Activated T-cell treated with anti-CD3 and anti-CD28 coated beads, Interleukin-2, amount 50 U/mL, for 1 hour (primary cell): Measurements from ENCODE around the gene DGCR2.
"Not testable (repeated sequence)": the region's sequence is repeated elsewhere in the genome, so short reads cannot be mapped to it uniquely, and the experiment has no call there.

Experiments
- DNase-seq: peaks from one replicate; pipeline ENCODE4 v3.0.0-alpha.2; 2020

The DGCR2 gene

DNA sequence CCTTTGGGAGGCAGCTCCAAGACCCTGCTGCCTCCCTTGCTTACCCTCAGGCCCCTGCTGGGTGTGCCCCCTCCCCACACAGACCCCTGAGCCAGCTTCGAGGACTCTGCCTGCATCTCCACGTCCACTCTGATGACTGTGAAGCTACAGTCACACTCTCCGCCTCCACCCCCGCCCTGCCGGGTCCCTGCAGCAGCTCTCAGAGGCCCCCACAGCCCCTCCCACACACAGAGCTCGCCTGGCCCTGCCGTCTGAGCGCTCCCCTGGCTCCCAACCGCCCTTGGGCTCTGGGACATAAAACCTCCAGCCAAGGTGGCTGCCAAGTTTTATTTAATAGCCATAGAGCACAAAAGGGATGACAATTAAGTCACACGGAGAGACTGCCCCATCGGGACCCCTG lies 96.1 kb downstream of the DGCR2 start:
- DNase-seq: not testable (repeated sequence)

DNA sequence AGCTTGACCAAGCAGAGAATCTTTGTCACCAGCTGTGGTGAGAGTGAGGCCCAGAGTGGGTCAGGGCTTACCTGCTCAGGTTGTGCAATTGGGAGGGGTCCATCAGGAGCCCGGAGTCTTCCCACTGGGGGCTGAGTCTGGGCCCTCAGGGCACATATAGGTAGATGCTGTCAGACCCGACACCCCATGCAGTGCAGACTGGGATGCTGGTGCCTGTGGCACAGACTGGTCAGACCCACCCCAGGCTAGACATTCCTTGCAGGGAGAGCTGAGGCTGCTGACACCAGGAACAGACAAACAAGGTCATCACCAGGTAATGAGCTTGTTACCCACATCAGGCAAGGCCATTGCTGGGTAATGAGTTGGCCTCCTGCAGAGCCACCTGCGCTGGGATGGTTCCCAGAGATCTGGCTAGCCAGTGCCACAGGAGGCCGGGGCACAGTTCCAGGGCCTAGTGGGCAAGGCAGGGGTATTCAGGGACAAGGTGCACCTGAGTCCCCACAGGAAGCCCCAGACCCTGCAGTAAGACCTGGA lies 97.2 kb downstream of the DGCR2 start:
- DNase-seq: not testable (repeated sequence)

DNA sequence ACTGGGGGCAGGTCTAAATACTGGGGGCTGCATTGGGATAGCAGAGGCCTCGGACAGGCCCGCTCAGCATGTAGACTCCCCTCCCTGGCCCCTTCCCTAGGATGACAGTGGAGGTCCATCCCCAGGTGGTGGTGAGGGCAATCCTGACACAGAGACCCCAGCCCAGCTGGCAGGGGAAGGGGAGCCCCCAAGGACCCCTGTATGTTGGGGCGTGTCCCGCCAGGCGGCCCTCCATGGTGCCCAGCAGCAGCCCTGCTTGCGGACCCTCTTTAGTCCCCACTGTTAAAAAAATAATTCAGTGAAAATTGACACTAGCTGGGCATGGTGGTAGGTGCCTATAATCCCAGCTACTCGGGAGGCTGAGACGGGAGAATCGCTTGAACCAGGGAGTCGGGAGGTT lies 98.3 kb downstream of the DGCR2 start:
- not testable (repeated sequence) for DNase-seq

DNA sequence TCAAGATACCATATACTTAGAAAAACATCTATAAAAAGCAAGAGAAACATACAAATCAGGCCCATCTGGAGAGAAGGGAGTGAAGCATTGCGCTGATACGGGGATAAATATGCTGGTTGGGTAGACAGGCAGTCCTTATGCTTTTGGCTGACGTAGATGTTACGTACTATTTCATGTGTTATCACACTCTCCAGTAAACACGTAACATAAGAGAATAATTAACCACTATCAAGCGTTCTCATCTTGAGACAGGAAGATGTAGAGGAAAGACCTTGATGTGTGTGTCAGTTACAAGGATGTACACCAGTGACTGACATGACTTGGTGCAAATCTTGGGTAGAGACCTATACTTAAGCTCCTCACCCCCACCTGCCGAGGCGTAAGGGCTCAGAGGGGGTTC lies 99.5 kb downstream of the DGCR2 start:
- no peak for DNase-seq

DNA sequence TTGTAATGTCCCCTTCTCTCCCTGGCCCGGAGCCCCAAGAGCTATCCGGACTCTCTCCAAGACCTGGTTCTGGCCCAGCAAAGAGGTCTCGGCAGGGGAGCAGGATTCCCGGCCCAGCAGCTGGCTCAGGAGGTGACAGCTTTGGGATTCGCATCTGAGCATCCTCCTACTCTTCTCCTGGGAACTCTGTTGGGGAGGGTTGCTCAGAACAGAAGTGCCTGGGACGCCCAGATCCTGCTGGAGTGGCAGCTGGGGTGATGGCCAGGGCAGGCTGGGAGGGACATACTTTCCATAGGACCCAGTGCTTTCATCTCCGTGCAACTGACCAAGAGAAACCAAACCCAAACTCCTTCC lies 102.6 kb downstream of the DGCR2 start:
- no peak for DNase-seq

DNA sequence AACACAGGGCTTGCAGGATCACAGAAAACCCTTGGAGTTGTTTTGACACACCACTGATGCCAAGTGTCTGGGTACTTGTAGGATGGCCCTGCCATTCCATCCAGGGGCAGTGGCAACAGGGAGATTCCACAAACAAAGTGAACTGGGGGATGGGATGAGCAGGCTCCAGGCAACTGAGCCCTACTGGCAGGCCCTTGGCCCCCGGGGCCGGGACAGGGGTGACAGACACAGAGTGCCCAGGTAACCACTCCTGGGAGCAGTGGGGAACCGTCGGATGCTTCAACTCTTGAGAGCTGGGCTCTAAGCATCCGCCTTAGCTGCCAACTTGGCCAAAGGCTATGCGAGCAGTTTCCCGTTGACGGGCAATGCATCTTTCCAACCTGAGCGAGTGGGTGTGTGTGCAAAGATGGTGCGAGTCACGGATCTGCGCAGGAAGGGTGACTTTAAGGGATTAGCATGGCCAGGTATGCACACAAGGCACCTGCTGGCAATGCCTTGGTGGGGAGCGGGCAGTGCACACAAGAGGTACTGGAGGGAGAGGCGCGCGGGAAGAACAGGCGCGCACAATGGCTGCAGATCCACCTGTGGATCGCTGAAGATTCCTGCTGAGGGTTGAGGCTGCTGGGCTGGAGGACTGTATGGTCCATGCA lies 103.1 kb downstream of the DGCR2 start:
- DNase-seq: no peak

DNA sequence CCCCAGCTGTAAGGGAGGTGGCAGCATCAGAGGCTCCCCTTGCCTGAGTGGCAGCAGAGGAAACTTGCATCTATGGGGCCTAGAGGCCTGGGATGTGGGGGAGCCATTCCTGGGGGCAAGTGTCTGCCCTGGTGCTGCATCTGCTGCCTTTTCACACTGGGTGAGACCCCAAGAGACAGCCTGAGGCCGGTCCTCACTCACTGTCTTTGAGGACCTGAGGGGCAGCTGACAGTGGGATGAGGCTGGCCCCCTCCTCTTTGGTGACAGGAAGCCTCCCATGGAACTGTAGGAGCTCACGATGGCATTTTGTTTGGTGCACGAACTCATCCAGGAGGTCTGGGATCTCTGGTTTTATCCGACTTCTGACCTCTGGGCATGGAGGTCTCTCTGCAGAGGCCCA lies 104.0 kb downstream of the DGCR2 start:
- DNase-seq: no peak

DNA sequence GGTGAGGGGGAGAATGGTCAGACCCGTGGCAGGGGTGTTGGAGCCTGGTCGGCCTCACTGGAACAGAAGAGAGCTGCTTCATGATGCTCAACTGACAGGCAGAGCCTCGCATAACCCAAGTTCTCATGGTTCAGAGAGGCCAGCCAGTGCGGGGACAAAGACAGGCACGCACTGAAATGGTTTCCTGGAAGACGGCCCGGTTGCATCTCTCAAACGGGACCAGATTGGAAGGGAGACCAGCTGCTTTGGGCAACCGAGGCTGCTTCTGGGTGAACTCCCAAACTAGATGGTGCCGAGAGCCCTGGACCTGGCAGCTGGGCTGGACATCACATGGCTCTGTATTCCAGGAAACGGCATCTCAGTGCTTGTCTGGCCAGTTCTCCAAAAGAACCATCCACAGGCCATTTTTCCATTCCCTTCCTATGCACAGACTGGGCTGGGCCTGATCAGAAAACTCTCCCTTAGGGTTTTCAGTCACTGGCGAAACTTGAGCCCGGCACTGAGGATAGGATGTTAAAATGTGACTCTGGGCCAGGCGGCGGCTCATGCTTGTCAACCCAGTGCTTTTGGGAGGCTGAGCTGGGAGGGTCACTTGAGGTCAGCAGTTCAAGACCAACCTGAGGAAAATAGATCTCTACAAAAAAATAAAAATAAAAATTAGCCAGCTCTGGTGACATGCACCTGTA lies 106.0 kb downstream of the DGCR2 start:
- no peak for DNase-seq

DNA sequence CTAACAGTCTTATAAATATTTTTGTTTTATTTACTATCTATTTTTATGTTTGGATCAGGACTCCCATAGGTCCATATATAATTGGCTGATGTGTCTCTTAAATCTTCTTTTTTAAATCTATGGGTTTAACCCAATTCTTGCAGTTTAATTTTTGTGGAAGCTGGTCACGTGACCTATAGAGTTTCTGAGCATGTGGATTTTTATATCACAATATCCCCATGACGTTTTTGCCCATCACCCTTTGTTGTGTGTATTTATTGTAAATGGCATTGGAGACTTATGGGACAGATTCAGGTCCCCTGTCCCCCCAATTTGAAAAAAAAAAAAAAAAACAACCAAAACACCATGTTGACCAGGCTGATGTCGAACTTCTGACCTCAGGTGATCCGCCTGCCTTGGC lies 107.3 kb downstream of the DGCR2 start:
- DNase-seq: no peak

DNA sequence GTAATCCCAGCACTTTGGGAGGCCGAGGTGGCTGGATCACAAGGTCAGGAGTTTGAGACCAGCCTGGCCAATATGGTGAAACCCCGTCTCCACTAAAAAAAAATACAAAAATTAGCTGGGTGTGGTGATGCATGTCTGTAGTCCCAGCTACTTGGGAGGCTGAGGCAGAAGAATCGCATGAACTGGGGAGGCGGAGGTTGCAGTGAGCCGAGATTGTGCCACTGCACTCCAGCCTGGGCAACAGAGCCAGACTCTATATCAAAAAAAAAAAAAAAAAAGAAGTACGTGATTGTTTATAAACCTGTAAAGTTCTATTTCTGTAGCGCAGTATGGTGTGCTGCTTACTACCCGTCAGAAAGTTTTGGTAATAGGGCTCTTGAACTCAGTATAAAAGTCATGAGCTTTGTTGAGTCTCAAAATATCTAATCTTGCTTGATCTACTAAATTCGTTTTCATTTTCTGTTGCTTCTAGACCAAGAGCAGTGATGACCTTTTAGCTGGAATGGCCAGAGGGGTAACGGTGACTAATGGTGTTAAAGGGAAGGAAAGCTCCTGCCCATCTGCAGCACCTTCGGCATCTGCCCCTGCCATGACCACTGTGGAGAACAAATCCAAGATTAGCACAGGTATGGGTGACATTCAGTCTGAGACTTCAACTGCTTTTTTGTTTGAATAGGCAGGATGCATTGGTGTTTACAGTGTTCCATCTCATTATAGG lies 108.2 kb downstream of the DGCR2 start:
- DNase-seq: not testable (repeated sequence)

DNA sequence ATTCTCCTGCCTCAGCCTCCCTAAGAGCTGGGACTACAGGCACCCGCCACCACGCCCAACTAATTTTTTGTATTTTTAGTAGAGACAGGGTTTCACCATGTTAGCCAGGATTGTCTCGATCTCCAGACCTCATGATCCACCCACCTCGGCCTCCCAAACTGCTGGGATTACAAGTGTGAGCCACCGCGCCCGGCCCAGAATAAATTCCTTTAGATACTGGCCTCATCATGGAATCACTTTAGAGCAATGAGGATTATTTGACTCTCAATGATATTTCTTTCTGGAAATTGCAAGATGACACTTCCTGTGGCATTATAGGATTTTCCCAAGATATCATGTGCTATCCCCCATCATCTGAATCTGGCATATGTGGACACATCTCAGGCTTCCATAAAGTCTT lies 108.8 kb downstream of the DGCR2 start:
- not testable (repeated sequence) for DNase-seq

DNA sequence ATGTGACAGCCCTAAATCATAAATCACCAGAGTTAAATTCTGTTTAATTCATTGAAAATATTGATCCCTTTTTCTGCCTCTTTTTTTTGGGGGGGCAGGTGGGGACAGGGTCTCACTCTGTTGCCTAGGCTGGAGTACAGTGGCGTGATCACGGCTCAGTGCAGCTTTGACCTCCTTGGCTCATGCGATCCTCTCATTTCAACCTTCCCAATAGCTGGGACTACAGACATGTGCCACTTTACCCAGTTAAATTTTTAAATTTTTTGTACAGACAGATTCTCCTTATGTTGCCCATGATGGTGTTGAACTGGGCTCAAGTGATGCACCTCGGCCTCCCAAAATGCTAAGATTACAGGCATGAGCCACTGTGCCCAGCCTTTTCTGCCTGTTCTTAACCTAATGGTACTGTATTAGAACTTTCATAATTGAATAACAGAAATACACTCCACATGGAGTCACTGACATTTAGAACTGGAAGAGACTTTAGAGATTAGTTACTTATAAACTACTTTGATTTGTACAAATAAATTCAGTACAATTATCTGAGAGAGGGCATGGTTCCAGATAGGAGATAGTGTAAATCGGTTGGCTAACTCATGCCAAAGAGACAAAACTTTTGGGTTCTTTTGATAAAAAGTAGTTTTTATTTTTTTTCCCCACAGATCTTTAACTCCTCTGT lies 109.8 kb downstream of the DGCR2 start:
- no peak for DNase-seq

DNA sequence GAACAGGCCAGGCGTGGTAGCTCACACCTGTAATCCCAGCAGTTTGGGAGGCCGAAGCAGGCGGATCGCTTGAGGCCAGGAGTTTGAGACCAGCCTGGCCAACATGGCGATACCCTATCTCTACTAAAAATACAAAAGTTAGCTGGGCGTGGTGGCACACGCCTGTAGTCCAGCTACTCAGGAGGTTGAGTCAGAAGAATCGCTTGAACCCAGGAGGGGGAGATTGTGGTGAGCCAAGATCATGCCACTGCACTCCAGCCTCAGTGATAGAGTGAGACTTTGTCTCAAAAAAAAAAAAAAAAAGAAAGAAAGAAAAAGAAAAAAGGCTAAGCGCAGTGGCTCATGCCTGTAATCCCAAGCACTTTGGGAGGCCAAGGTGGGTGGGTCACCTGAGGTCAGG lies 110.6 kb downstream of the DGCR2 start:
- not testable (repeated sequence) for DNase-seq

DNA sequence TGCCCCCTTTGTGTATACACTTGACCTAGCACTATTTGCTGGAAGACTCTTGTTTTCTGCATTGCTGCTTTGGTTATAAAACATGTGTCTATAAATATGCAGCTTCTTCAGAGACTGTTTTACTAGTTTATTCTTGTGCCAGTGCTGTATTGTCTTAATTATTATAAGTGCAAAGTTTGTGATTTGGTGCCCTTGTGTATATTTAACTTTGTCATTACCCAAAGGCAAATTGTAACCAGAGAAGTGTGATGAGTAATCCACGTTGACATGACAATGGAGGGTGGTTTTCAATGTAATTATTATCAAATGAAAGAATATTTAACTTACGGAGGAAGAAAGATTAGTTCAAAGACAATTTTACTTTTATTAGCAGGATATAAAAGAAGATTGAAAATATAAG lies 111.1 kb downstream of the DGCR2 start:
- no peak for DNase-seq

DNA sequence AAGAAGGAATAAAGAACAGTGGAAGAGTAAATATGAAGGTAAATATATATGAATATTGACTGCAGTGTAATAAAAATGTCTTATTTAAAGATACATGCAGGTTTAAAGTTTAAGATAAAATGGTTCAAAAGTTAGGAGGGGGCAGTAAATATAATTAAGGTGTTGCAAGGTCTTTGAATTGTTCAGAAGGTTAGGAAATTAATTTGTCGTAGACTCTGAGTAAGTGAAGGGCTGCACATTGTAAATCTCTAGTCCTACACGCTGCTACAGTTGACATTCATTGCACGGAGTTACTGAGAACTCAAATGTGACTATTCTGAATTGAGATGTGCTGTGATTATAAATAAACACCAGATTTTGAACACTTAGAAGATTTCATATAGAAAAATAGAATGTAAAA lies 116.3 kb downstream of the DGCR2 start:
- no peak for DNase-seq

DNA sequence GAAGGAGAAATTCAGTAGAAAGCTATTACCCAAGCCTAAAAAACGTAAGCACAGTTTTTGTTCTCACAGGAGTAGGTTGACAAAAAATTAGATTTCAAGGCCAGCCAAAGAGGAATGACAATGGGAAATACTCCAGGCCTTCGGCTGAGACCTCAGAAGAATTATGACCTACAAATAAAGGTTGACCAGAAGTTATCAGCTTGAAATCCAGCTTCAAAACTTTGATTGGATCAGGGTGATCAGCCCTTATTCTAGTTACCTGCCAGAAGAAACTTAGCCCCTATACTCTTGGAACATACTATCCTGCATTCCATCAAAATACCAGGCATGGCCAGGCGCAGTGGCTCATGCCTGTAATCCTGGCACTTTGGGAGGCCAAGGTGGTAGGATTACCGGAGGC lies 117.7 kb downstream of the DGCR2 start:
- DNase-seq: no peak

DNA sequence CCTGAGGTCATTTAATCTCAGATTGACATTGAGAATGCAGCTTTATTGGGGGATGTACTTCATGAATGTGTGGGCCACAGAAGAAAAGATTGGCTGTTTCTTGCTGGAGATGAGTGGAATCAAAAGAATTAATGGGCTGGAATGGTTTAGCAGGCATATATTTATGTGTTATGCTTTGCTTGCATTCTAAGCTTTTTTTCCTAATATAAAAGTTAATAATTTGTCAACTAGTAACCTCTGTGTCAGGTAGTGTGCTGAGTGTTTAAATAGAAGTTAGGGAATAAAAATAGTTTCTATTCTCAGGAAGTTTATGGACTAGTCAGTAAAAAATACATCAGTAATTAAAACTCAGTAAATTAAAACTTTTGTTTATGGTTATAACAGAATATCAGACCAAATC lies 118.7 kb downstream of the DGCR2 start:
- no peak for DNase-seq

DNA sequence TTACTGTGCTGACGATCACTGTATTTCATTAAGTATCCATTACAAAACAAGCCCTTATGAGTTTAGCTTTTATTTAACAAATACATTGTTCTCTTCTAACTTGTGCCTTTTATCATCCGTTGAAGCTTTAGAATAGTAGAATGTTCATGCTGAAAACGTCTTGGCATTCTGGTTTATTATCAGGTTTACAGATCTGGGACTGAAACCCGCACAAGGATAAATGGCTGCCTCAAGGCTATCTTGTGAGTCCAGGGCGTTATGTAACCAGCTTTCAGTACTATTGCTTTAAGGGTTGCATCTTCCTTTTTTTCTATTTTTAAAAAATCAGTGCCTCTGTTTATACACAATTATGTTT lies 119.6 kb downstream of the DGCR2 start:
- no peak for DNase-seq

DNA sequence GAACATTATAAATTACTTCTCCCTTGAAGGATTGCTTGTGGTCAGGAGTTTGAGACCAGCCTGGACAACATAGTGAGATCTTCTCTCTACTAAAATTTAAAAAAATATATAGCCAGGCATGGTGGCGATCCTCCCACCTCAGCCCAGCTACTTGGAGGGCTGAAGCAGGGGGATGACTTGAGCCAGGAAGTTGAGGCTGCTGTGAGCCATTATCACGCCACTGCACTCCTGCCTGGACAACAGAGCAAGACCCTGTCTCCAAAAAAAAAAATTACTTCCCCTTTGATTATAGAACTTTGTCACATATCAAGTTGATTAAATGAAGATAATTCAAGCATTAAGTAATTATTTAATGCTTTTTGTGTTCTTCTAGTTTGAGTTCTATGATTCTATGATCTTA lies 121.0 kb downstream of the DGCR2 start:
- DNase-seq: no peak

DNA sequence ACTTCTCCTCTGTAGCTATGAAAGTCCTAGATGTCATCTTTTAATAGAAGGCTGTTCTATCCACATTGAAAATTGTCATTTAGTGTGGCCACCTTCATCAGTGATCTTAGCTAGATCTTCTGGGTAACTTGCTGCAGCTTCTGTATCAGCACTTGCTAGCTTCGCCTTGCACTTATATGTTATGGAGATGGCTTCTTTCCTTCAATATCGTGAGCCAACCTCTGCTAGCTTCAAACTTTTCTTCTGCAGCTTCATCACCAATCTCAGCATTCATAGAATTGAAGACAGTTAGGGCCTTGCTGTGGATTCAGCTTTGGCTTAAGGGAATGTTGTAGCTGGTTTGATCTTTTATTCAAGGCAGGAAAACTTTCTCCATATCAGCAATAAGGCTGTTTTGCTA lies 122.1 kb downstream of the DGCR2 start:
- DNase-seq: not testable (repeated sequence)

DNA sequence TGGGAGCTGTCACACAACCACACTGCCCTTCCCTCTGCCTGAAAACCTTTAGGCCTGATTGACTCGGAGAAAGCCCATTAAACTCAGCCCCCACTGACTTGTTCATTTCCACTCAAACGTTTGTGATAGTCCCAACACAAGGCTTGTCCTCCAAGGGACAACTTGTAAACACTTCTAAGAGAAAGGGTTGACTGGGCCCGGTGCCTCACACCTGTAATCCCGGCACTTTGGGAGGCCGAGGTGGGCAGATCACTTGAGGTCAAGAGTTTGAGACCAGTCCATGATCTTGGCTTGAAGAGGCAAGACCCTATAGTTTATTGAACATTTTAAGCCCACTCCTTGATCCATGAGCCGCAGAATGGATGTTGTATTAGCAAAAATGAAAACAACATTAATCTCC lies 122.8 kb downstream of the DGCR2 start:
- no peak for DNase-seq

DNA sequence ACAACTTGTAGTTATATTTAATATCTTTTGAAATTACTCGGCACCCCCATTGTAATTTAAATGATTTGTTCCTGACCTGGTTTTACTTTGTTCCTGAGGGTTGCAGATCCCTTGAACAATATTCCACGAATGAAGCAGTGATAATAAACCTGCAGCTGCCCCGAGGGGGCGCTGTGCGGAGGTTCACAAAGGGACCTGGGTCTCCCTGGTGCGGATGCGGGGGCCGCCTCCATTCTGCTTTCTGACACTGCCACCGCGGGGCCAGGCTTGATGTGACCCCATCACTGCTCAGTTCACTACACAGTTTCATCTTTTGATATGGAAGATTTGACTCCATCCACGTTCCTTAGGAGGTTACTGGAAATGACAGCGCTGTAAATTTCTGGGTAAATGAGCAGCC lies 123.2 kb downstream of the DGCR2 start:
- DNase-seq: no peak

DNA sequence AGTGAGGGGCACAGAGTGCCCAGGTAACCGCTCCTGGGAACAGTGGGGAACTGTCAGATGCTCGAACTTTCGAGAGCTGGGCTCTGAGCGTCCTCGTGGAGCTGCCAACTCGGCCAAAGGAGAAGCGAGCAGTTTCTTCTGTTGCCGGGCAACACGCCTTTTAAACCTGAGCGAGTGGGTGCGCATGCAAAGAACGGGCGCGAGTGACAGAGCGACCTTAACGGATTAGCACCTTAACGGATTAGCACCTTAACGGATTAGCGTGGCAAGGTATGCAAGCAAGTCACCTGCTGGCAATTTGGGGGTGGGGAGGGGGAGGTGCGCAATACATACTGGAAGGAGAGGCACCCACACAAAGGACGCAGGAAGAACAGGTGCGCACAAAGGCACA lies 124.3 kb downstream of the DGCR2 start:
- DNase-seq: no peak
